ENCODE results near the gene ATE1.

GRCh38 chr10:121696854-121697253, 231.0 kb downstream of the ATE1 start:
- TF ChIP-seq EZH2 (IDR thresholded peaks at IDR 0.05; ENCODE audit: borderline replicate concordance, low read depth, low read length, severe bottlenecking) (no peak), CTCF (IDR thresholded peaks at IDR 0.05; ENCODE audit: borderline replicate concordance, extremely low read depth, low read length, poor library complexity, severe bottlenecking) (peak; percentile 64)
